HepG2 (cell line): Measurements from ENCODE around the gene ARHGDIG. TPM values are rescaled to one million over a fixed set of nuclear protein-coding genes. Genes with fewer than 3 reads are reported as not detected.

Source experiments
- ATAC-seq: fragments of 200-7000 bp; cut with Tn5 transposase; 3 replicates; pipeline ENCODE4 v1.9.1; 2020; ENCODE audit warnings: mild to moderate bottlenecking, moderate library complexity
- BruUV-seq: library from RNA; stranded (reverse); fragments of 400-500 nt; replicated peaks from 2 replicates; lab custom pipeline; 2021; lab: Mats Ljungman, UMichigan
- CTCF ChIA-PET: fragments of 300-600 bp; formaldehyde crosslinking; extraction: SDS; loops from one replicate; lab custom pipeline; 2021; ENCODE audit warnings: low total read pairs, inconsistent platforms, low intra/inter-chr PET ratio; lab: Yijun Ruan, JAX
- POLR2A ChIA-PET: fragments of 350-600 bp; sonication (Branson Sonifier 250); formaldehyde crosslinking; loops from one replicate; lab custom pipeline; 2020; ENCODE audit warnings: antibody characterized with exemption, inconsistent platforms; lab: Yijun Ruan, JAX
- DNase-seq: peaks from one replicate; pipeline ENCODE4 v3.0.0-alpha.2; 2015; ENCODE audit warnings: low spot score
- FAIRE-seq: peaks from 3 replicates; lab custom pipeline; 2011; peaks lifted over from hg19 to GRCh38; lab: Jason Lieb, UNC
- H2AFZ ChIP-seq: one replicate; pipeline ENCODE4 v1.6.1; 2011; ENCODE audit warnings: low read length, inconsistent platforms
- H3K27ac ChIP-seq: fragments of 300-600 bp; 3 replicates; pipeline ENCODE4 v1.8.0; 2011; ENCODE audit warnings: mixed run types, mild to moderate bottlenecking, mixed read lengths, low read length, inconsistent platforms; ENCODE audit not compliant: insufficient read depth; ENCODE audit errors: extremely low read length
- H3K27me3 ChIP-seq, 2 experiments: fragments of 200-600 bp in 1 of 2; 2 replicates in 1 of 2; 3 replicates in 1 of 2; pipeline versions ENCODE4 v1.6.0 to v1.8.0; 2011; ENCODE audit warnings: low read length in 2 of 2, mild to moderate bottlenecking in 2 of 2, moderate library complexity in 2 of 2, inconsistent platforms in 1 of 2; ENCODE audit not compliant: insufficient read depth in 2 of 2, control insufficient read depth in 1 of 2
- H3K36me3 ChIP-seq, 2 experiments: fragments of 200-600 bp in 1 of 2; replicated peaks in 1 of 2; 2 replicates in 1 of 2; 3 replicates in 1 of 2; pipeline versions ENCODE4 v1.5.1 to v1.8.0; 2011; ENCODE audit warnings: low read length in 2 of 2, inconsistent platforms in 1 of 2; ENCODE audit not compliant: insufficient read depth in 2 of 2, control insufficient read depth in 1 of 2
- H3K4me1 ChIP-seq: 2 replicates; pipeline ENCODE4 v1.5.1; 2012; ENCODE audit warnings: low read length, inconsistent platforms; ENCODE audit not compliant: insufficient read depth
- H3K4me2 ChIP-seq: 2 replicates; pipeline ENCODE4 v1.6.0; 2011; ENCODE audit warnings: low read depth, low read length, inconsistent platforms
- H3K4me3 ChIP-seq, 3 experiments: fragments of 200-600 bp in 1 of 3; sonication (generic), shearing (Covaris generic) in 1 of 3; replicated peaks in 1 of 3; 2 replicates each; pipeline ENCODE4 v1.5.1; 2011 to 2016; ENCODE audit warnings: low read length in 3 of 3, inconsistent platforms in 2 of 3, low read depth in 2 of 3, mild to moderate bottlenecking in 2 of 3, control low read depth in 1 of 3, mixed read lengths in 1 of 3; ENCODE audit not compliant: insufficient read depth in 1 of 3
- H3K79me2 ChIP-seq: one replicate; pipeline ENCODE4 v1.6.1; 2011; ENCODE audit warnings: low read length, inconsistent platforms; ENCODE audit not compliant: insufficient read depth
- H3K9ac ChIP-seq: 2 replicates; pipeline ENCODE4 v1.6.0; 2011; ENCODE audit warnings: mild to moderate bottlenecking, low read depth, low read length, inconsistent platforms; ENCODE audit not compliant: insufficient read depth
- H3K9me3 ChIP-seq: 2 replicates; pipeline ENCODE4 v1.5.1; 2012; ENCODE audit warnings: mild to moderate bottlenecking, low read length
- H4K20me1 ChIP-seq: 2 replicates; pipeline ENCODE4 v1.6.0; 2011; ENCODE audit warnings: inconsistent platforms, mild to moderate bottlenecking, low read length, moderate library complexity; ENCODE audit not compliant: insufficient read depth
- CBX5 ChIP-seq: sonication (generic); formaldehyde crosslinking; IDR thresholded peaks from 2 replicates; pipeline ENCODE4 v1.4.0; 2020; ENCODE audit warnings: missing genetic modification reagents, borderline replicate concordance
- CREB1 ChIP-seq, 2 experiments: fragments of 450-650 bp in 1 of 2; IDR thresholded peaks; 2 replicates each; pipeline ENCODE4 v1.6.1; 2016 to 2017; ENCODE audit warnings: control low read depth in 1 of 2, mild to moderate bottlenecking in 1 of 2, missing compliant biosample characterization in 1 of 2, missing genetic modification characterization in 1 of 2
- FOXC1 ChIP-seq: sonication (generic); formaldehyde crosslinking; IDR thresholded peaks from 2 replicates; pipeline ENCODE4 v1.8.0; 2022; ENCODE audit warnings: mild to moderate bottlenecking, missing genetic modification reagents, borderline replicate concordance
- HNRNPLL ChIP-seq: fragments of 200-400 bp; formaldehyde crosslinking; IDR thresholded peaks from 2 replicates; pipeline ENCODE4 v1.6.1; 2017; ENCODE audit warnings: mild to moderate bottlenecking, low read depth, low read length; ENCODE audit not compliant: poor library complexity, severe bottlenecking
- JARID2 ChIP-seq: sonication (generic); formaldehyde crosslinking; IDR thresholded peaks from 2 replicates; pipeline ENCODE4 v1.8.1; 2023; ENCODE audit warnings: missing genetic modification reagents, inconsistent platforms; ENCODE audit not compliant: insufficient replicate concordance
- PRMT3 ChIP-seq: sonication (generic); formaldehyde crosslinking; IDR thresholded peaks from 2 replicates; pipeline ENCODE4 v1.8.1; 2022; ENCODE audit warnings: low read depth, mild to moderate bottlenecking, moderate library complexity, missing genetic modification reagents, borderline replicate concordance
- SOX6 ChIP-seq, 2 experiments: fragments of 450-650 bp in 1 of 2; sonication (generic) in 1 of 2; formaldehyde crosslinking in 1 of 2; IDR thresholded peaks; 2 replicates each; pipeline versions ENCODE4 v1.4.0 to v1.6.1; 2017 to 2020; ENCODE audit warnings: antibody characterized with exemption in 1 of 2, mild to moderate bottlenecking in 1 of 2, missing genetic modification reagents in 1 of 2
- TP53 ChIP-seq: sonication (generic); formaldehyde crosslinking; conservative IDR thresholded peaks from 2 replicates; pipeline ENCODE4 v1.4.0; 2020; ENCODE audit warnings: missing genetic modification reagents
- ZFP62 ChIP-seq: sonication (generic); formaldehyde crosslinking; IDR thresholded peaks from 2 replicates; pipeline ENCODE4 v1.4.0; 2020; ENCODE audit warnings: missing genetic modification reagents
- ZNF224 ChIP-seq: sonication (generic); formaldehyde crosslinking; IDR thresholded peaks from 2 replicates; pipeline ENCODE4 v1.5.0; 2020; ENCODE audit warnings: mild to moderate bottlenecking, missing genetic modification reagents
- ZNF232 ChIP-seq: sonication (generic); formaldehyde crosslinking; IDR thresholded peaks from 2 replicates; pipeline ENCODE4 v1.4.0; 2020; ENCODE audit warnings: missing genetic modification reagents, borderline replicate concordance
- ZNF292 ChIP-seq: sonication (generic); formaldehyde crosslinking; IDR thresholded peaks from 2 replicates; pipeline ENCODE4 v1.8.1; 2022; ENCODE audit warnings: mild to moderate bottlenecking, low read depth, missing genetic modification reagents, borderline replicate concordance
- ZNF382 ChIP-seq: sonication (generic); formaldehyde crosslinking; IDR thresholded peaks from 2 replicates; pipeline ENCODE4 v1.5.0; 2020; ENCODE audit warnings: missing genetic modification reagents, mild to moderate bottlenecking, borderline replicate concordance
- ZNF562 ChIP-seq: sonication (generic); formaldehyde crosslinking; IDR thresholded peaks from 2 replicates; pipeline ENCODE4 v1.8.0; 2022; ENCODE audit warnings: missing genetic modification reagents, borderline replicate concordance
- ZNF724P ChIP-seq: sonication (generic); formaldehyde crosslinking; IDR thresholded peaks from 2 replicates; pipeline ENCODE4 v1.8.0; 2022; ENCODE audit warnings: missing genetic modification reagents, borderline replicate concordance
- ZNF879 ChIP-seq: sonication (generic); formaldehyde crosslinking; IDR thresholded peaks from 2 replicates; pipeline ENCODE4 v1.8.1; 2023; ENCODE audit warnings: missing genetic modification reagents
- WGBS: methylation state at CpG from one replicate; pipeline ENCODE4 v1.1.6; 2017; ENCODE audit warnings: low lambda C conversion rate; 5-methylcytosine and 5-hydroxymethylcytosine counted together
- in situ Hi-C: cut with HindIII; loops from 2 replicates; pipeline ENCODE4 v1.10.0; 2017; ENCODE audit warnings: low pct_unique_long_range_greater_than_20kb; ENCODE audit not compliant: extremely low pct_ligation_motif_present
- intact Hi-C: fragments of 100-400 bp; cut with micrococcal nuclease; formaldehyde crosslinking; loops from one replicate; pipeline ENCODE4 v1.10.0; 2022; ENCODE audit not compliant: unreplicated experiment
- polyA plus RNA-seq, 8 experiments: library from polyadenylated mRNA; depleted of rRNA in 3 of 8; stranded (reverse) in 7 of 8; unstranded in 1 of 8; fragments of >200 nt; fragmentation: Illumina TruSeq in 4 of 8; extraction: Trizol in 4 of 8; gene quantifications; 2 replicates each; pipeline versions ENCODE4 v1.2.1 to v1.2.3, GENCODE V29; 2011 to 2016; ENCODE audit warnings: low read depth in 4 of 8, missing spikeins in 1 of 8, mixed read lengths in 1 of 8; ENCODE audit not compliant: insufficient read depth in 1 of 8
- total RNA-seq, 5 experiments: library from RNA; depleted of rRNA; stranded (reverse); fragments of >200 nt; fragmentation: Illumina TruSeq; extraction: Trizol; gene quantifications; 2 replicates each; pipeline ENCODE4 v1.2.3, GENCODE V29; 2016; ENCODE audit warnings: low read depth in 1 of 5
- TF ChIP-seq, protein P1 (sequence below): IDR thresholded peaks from 2 replicates; pipeline ENCODE4 v1.6.1; 2012; ENCODE audit warnings: inconsistent platforms

ARHGDIG gene
- total and polyA plus RNA-seq, 2 of the 13 experiments (the other 11 are each of a cell fraction or from before 2014, with no cell fraction given), result 0.24 to 0.48 TPM

DNA sequence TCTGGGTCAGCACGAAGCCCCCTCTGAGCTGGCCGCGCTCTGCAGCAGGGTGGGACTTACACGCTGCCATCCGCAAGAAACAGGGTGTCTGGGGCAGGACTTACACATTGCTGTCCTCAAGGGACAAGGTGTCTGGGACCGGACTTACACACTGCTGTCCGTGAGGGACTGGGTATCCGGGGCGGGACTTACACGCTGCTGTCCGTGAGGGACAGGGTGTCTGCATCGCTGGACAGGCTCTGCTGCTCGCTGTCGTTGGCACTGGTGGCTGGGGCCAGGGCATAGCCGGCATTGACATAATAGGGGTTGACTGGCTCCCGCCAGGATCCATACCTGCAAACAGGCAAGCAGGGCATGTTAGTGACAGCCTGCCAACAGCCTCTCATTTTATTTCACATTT is 34.0 kb downstream of the ARHGDIG start:
- intact Hi-C loops, result no loop called here
- no peak overlapping the region for H3K4me2 ChIP-seq
- DNase-seq, result no peak
- no peaks in the 10 kb centered on the region for H3K9me3 ChIP-seq
- WGBS, result 96% methylated on average over 12 of the region's 16 CpGs
- H2AFZ ChIP-seq, result no peak overlapping the region
- no peak for ATAC-seq
- no peak for FAIRE-seq
- no peak for TF ChIP-seq FOXC1 (CRISPR knock-in tag)
- no peak for TF ChIP-seq ZNF232 (CRISPR knock-in tag)
- no peak for TF ChIP-seq ZFP62 (CRISPR knock-in tag)
- no peak for TF ChIP-seq ZNF724P (CRISPR knock-in tag)
- no peak for TF ChIP-seq CBX5 (CRISPR knock-in tag)
- TF ChIP-seq TP53, result no peak
- TF ChIP-seq HNRNPLL, result no peak
- in situ Hi-C loops, result no loop called here
- H4K20me1 ChIP-seq, result peaks cover 26% of the 10 kb centered on the region; the same call in 1 of the 2 replicates
- ChIA-PET POLR2A (interaction anchor here (1.2 kb wide), 1 partner anchor 28 kb away, joined by 3 read pairs; no protein-coding TSS in a partner anchor), CTCF (no interaction called here)
- no peaks in the 10 kb centered on the region for H3K27me3 ChIP-seq
- H3K36me3 ChIP-seq, result peaks cover 33 to 61% of the 10 kb centered on the region in 2 experiments
- H3K79me2 ChIP-seq, result peaks cover 39% of the 10 kb centered on the region
- H3K4me3 ChIP-seq, result no peak overlapping the region
- no TSS peak for BruUV-seq
- H3K4me1 ChIP-seq, result no peaks in the 10 kb centered on the region
- H3K9ac ChIP-seq, result no peak overlapping the region
- no peak overlapping the region for H3K27ac ChIP-seq

DNA sequence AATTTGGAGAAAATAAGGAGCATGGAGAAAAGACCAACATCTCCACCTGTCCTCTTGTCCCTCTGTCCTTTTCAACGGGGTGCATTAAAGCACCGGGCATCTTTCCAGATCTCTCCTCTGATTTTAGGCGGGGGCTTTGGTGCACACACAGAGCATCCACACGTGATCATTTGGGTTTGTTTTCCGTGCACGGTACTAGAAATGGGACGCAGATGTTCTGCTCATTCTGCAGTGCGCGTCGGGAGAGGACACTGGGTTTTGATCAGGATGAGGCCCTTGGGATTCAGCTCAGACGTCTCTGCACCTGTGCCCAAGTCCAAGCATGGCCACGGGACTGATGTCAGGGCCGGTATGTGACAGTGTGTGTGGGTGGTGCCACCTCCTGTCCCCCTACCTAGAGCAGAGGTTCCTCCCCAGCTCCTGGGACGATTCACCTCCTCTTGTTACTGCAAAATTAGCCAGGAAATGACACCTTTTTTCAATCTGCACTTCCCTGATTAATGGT is 34.5 kb downstream of the ARHGDIG start:
- Histone ChIP-seq H3K9ac (no peak overlapping the region), H3K9me3 (no peaks in the 10 kb centered on the region), H3K79me2 (peaks cover 44% of the 10 kb centered on the region), H3K4me1 (no peaks in the 10 kb centered on the region), H3K27ac (no peak overlapping the region), H3K4me2 (no peak overlapping the region), H3K27me3 (no peaks in the 10 kb centered on the region), H2AFZ (no peak overlapping the region), H3K4me3 (no peak overlapping the region), H3K36me3 (peaks cover 29 to 61% of the 10 kb centered on the region in 2 experiments), H4K20me1 (peaks cover 26% of the 10 kb centered on the region; the same call in 1 of the 2 replicates)
- ATAC-seq, result no peak
- intact Hi-C loops (no loop called here), in situ Hi-C loops (no loop called here)
- no TSS peak for BruUV-seq
- no peak for DNase-seq
- POLR2A ChIA-PET, result no interaction called here
- 93% methylated on average over 14 of the region's 14 CpGs for WGBS
- CTCF ChIA-PET, result no interaction called here
- no peak for FAIRE-seq
- TF ChIP-seq, protein P1, sequence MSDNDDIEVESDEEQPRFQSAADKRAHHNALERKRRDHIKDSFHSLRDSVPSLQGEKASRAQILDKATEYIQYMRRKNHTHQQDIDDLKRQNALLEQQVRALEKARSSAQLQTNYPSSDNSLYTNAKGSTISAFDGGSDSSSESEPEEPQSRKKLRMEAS, result no peak
- TF ChIP-seq ZNF224 (CRISPR knock-in tag), result no peak
- no peak for TF ChIP-seq ZNF879 (CRISPR knock-in tag)
- no peak for TF ChIP-seq JARID2 (CRISPR knock-in tag)
- TF ChIP-seq ZNF292 (CRISPR knock-in tag), result no peak
- TF ChIP-seq PRMT3, result no peak
- no peak for TF ChIP-seq SOX6 (IDR thresholded peaks at IDR 0.05)
- no peak for TF ChIP-seq SOX6 (CRISPR knock-in tag; IDR thresholded peaks at IDR 0.05)
- no peak for TF ChIP-seq ZNF562 (CRISPR knock-in tag)
- TF ChIP-seq CREB1 (IDR thresholded peaks at IDR 0.05), result no peak
- no peak for TF ChIP-seq CREB1 (CRISPR knock-in tag; IDR thresholded peaks at IDR 0.05)
- TF ChIP-seq ZNF382 (CRISPR knock-in tag), result no peak
